HCT116 (cell line): ENCODE results near the gene SIRPA. TPM values are rescaled to one million over a fixed set of nuclear protein-coding genes. Genes with fewer than 3 reads are reported as not detected.

Experiments used
- ATAC-seq: fragments of 200-7000 bp; cut with Tn5 transposase; 2 replicates; pipeline ENCODE4 v1.9.1; 2020; ENCODE audit warnings: mild to moderate bottlenecking, moderate library complexity
- BruUV-seq: library from RNA; stranded (reverse); fragments of 400-500 nt; replicated peaks from 2 replicates; lab custom pipeline; 2021; lab: Mats Ljungman, UMichigan
- CTCF ChIA-PET: fragments of 300-600 bp; sonication (Branson Sonifier 250); formaldehyde crosslinking; loops from one replicate; lab custom pipeline; 2021; ENCODE audit warnings: antibody characterized with exemption; lab: Charles Lee
- POLR2A ChIA-PET: fragments of 300-600, 350-600 bp; sonication (Branson Sonifier 250); formaldehyde crosslinking; loops from one replicate; lab custom pipeline; 2021; ENCODE audit warnings: antibody characterized with exemption; lab: Charles Lee
- RAD21 ChIA-PET, 2 experiments: fragments of 300-600 bp; sonication (Branson Sonifier 250); formaldehyde crosslinking; loops; one replicate each; lab custom pipeline; 2023; ENCODE audit warnings: low total read pairs in 2 of 2; ENCODE audit not compliant: uncharacterized antibody in 2 of 2, unreplicated experiment in 2 of 2, low non-redundant PET in 1 of 2; lab: Charles Lee
- DNase-seq: peaks from one replicate; pipeline ENCODE4 v3.0.0-alpha.2; 2010; ENCODE audit warnings: low read depth, low spot score
- H2AFZ ChIP-seq: fragments of 200-600 bp; shearing (Covaris generic), sonication (generic); 2 replicates; pipeline ENCODE4 v1.6.1; 2017; ENCODE audit warnings: low read depth, mixed run types, mixed read lengths, antibody characterized with exemption, low read length; ENCODE audit not compliant: poor library complexity, severe bottlenecking
- H3K27ac ChIP-seq: 2 replicates; pipeline ENCODE4 v1.5.1; 2012; ENCODE audit warnings: low read depth, low read length
- H3K27me3 ChIP-seq: fragments of 200-600 bp; sonication (generic); 2 replicates; pipeline ENCODE4 v1.6.1; 2016; ENCODE audit warnings: mixed run types, low read length, mixed read lengths; ENCODE audit not compliant: insufficient read depth
- H3K36me3 ChIP-seq, 2 experiments: fragments of 200-500 bp in 1 of 2; fragments of 200-600 bp in 1 of 2; sonication (Bioruptor generic) in 1 of 2; sonication (generic) in 1 of 2; 2 replicates each; pipeline versions ENCODE4 v1.5.1 to v1.6.1; 2014 to 2016; ENCODE audit warnings: low read length in 2 of 2, inconsistent platforms in 1 of 2, mixed read lengths in 1 of 2, mixed run types in 1 of 2; ENCODE audit not compliant: insufficient read depth in 2 of 2, control insufficient read depth in 1 of 2
- H3K4me1 ChIP-seq, 2 experiments: fragments of 200-600 bp in 1 of 2; sonication (generic) in 1 of 2; 2 replicates each; pipeline versions ENCODE4 v1.5.1 to v1.6.1; 2012 to 2017; ENCODE audit warnings: low read length in 2 of 2, inconsistent platforms in 1 of 2, mild to moderate bottlenecking in 1 of 2, mixed read lengths in 1 of 2, mixed run types in 1 of 2, moderate library complexity in 1 of 2; ENCODE audit not compliant: insufficient read depth in 2 of 2, control insufficient read depth in 1 of 2
- H3K4me2 ChIP-seq: fragments of 200-600 bp; sonication (generic); 2 replicates; pipeline ENCODE4 v1.6.1; 2017; ENCODE audit warnings: mixed run types, low read length, mixed read lengths
- H3K4me3 ChIP-seq, 2 experiments: fragments of 200-600 bp in 1 of 2; sonication (generic) in 1 of 2; replicated peaks in 1 of 2; 2 replicates each; pipeline ENCODE4 v1.5.1; 2011 to 2016; ENCODE audit warnings: low read length in 2 of 2, control low read depth in 1 of 2, low read depth in 1 of 2, mild to moderate bottlenecking in 1 of 2, mixed read lengths in 1 of 2, mixed run types in 1 of 2
- H3K79me2 ChIP-seq: fragments of 200-600 bp; sonication (generic); 2 replicates; pipeline ENCODE4 v1.6.1; 2017; ENCODE audit warnings: mild to moderate bottlenecking, mixed run types, low read length, moderate library complexity, mixed read lengths; ENCODE audit not compliant: insufficient read depth
- H3K9ac ChIP-seq: fragments of 200-600 bp; sonication (generic); 2 replicates; pipeline ENCODE4 v1.6.1; 2016; ENCODE audit warnings: low read length, mixed read lengths
- H3K9me2 ChIP-seq: fragments of 200-600 bp; sonication (generic), shearing (Covaris generic); 2 replicates; pipeline ENCODE4 v1.6.1; 2017; ENCODE audit warnings: mixed run types, mild to moderate bottlenecking, moderate library complexity; ENCODE audit not compliant: insufficient read depth
- H3K9me3 ChIP-seq, 2 experiments: fragments of 200-500 bp in 1 of 2; fragments of 200-600 bp in 1 of 2; sonication (Bioruptor generic) in 1 of 2; sonication (generic) in 1 of 2; 2 replicates each; pipeline ENCODE4 v1.6.1; 2014 to 2017; ENCODE audit warnings: low read length in 2 of 2, mixed read lengths in 2 of 2, inconsistent platforms in 1 of 2, low read depth in 1 of 2, mild to moderate bottlenecking in 1 of 2, mixed run types in 1 of 2, moderate library complexity in 1 of 2; ENCODE audit not compliant: control insufficient read depth in 1 of 2, insufficient read depth in 1 of 2
- H4K20me1 ChIP-seq: fragments of 200-600 bp; sonication (generic), shearing (Covaris generic); 2 replicates; pipeline ENCODE4 v1.6.1; 2017; ENCODE audit warnings: mixed run types, mild to moderate bottlenecking, moderate library complexity; ENCODE audit not compliant: insufficient read depth
- ATF3 ChIP-seq: IDR thresholded peaks from 2 replicates; pipeline ENCODE4 v1.6.1; 2012
- CBX3 ChIP-seq: IDR thresholded peaks from 2 replicates; pipeline ENCODE4 v1.6.1; 2012; ENCODE audit warnings: low read depth
- CEBPB ChIP-seq: IDR thresholded peaks from 2 replicates; pipeline ENCODE4 v1.6.1; 2012; ENCODE audit warnings: low read depth
- CTCF ChIP-seq, 3 experiments: fragments of 200-600 bp in 1 of 3; sonication (generic) in 1 of 3; IDR thresholded peaks in 2 of 3; conservative IDR thresholded peaks in 1 of 3; 2 replicates each; pipeline ENCODE4 v1.5.1; 2012 to 2017; ENCODE audit warnings: low read depth in 2 of 3, low read length in 2 of 3, antibody characterized with exemption in 1 of 3, borderline replicate concordance in 1 of 3, control low read depth in 1 of 3, mild to moderate bottlenecking in 1 of 3, mixed read lengths in 1 of 3, mixed run types in 1 of 3, moderate library complexity in 1 of 3; ENCODE audit not compliant: insufficient read depth in 1 of 3
- EZH2phosphoT487 ChIP-seq: fragments of 200-600 bp; IDR thresholded peaks from 2 replicates; pipeline ENCODE4 v1.6.1; 2018; ENCODE audit warnings: antibody characterized with exemption, borderline replicate concordance
- FOSL1 ChIP-seq: IDR thresholded peaks from 2 replicates; pipeline ENCODE4 v1.6.1; 2012; ENCODE audit warnings: low read depth
- JUND ChIP-seq: IDR thresholded peaks from 2 replicates; pipeline ENCODE4 v1.6.1; 2012
- POLR2A ChIP-seq: IDR thresholded peaks from 2 replicates; pipeline ENCODE4 v1.7.0; 2011; ENCODE audit warnings: borderline replicate concordance; ENCODE audit not compliant: insufficient read depth, insufficient read length; ENCODE audit errors: extremely low read depth
- SP1 ChIP-seq: IDR thresholded peaks from 2 replicates; pipeline ENCODE4 v1.6.1; 2012; ENCODE audit warnings: low read depth
- YY1 ChIP-seq: IDR thresholded peaks from 2 replicates; pipeline ENCODE4 v1.6.1; 2011; ENCODE audit warnings: low read length, low read depth, moderate library complexity, mild to moderate bottlenecking; ENCODE audit not compliant: insufficient replicate concordance; ENCODE audit errors: extremely low read depth
- ZFX ChIP-seq: fragments of 450-650 bp; IDR thresholded peaks from 2 replicates; pipeline ENCODE4 v1.6.1; 2017
- ZNF274 ChIP-seq: fragments of 200-500 bp; sonication (Bioruptor generic); IDR thresholded peaks from 2 replicates; pipeline ENCODE4 v1.6.1; 2014; ENCODE audit warnings: mild to moderate bottlenecking, low read depth, low read length, inconsistent platforms
- intact Hi-C: fragments of 100-400 bp; cut with micrococcal nuclease; formaldehyde crosslinking; loops from 2 replicates; pipeline ENCODE4 v1.10.0; 2022
- total RNA-seq: library from RNA; stranded (reverse); gene quantifications from one replicate; pipeline ENCODE4 v1.2.1, GENCODE V29; 2021; ENCODE audit not compliant: unreplicated experiment

Gene SIRPA
- total RNA-seq, 1 experiment from 2014 or later: 15.3 TPM

GRCh38 chr20:1949347-1950100 is 54.3 kb downstream of the SIRPA start:
- Histone ChIP-seq H3K79me2 (no peaks in the 10 kb centered on the region), H3K36me3 (no peaks in the 10 kb centered on the region), H3K9me3 (no peaks in the 10 kb centered on the region), H3K27me3 (no peaks in the 10 kb centered on the region), H3K9me2 (no peaks in the 10 kb centered on the region), H3K4me2 (no peak overlapping the region), H3K4me1 (no peaks in the 10 kb centered on the region), H3K4me3 (no peak overlapping the region), H4K20me1 (no peaks in the 10 kb centered on the region), H3K9ac (no peak overlapping the region), H3K27ac (no peak overlapping the region), H2AFZ (no peak overlapping the region)
- TF ChIP-seq EZH2phosphoT487: no peak
- no peak for TF ChIP-seq ATF3
- TF ChIP-seq ZNF274: no peak
- TF ChIP-seq SP1: no peak
- no peak for DNase-seq
- BruUV-seq: no TSS peak
- ChIA-PET RAD21 (no interaction called here), CTCF (no interaction called here), POLR2A (no interaction called here)
- no peak for ATAC-seq
- intact Hi-C loops: no loop called here

GRCh38 chr20:1950836-1951235 is 55.6 kb downstream of the SIRPA start:
- BruUV-seq: no TSS peak

More at GRCh38 chr20:1950836-1951235, 55.6 kb downstream of the SIRPA start:
- Histone ChIP-seq H3K4me1 (no peaks in the 10 kb centered on the region), H2AFZ (no peak overlapping the region), H3K27ac (no peak overlapping the region), H3K9me3 (no peaks in the 10 kb centered on the region), H3K9me2 (no peaks in the 10 kb centered on the region)
- intact Hi-C loops: no loop called here
- ATAC-seq: no peak
- POLR2A ChIA-PET: no interaction called here
- DNase-seq: no peak
- TF ChIP-seq CBX3 (no peak), YY1 (no peak), CEBPB (no peak), JUND (no peak), POLR2A (no peak), CTCF (IDR thresholded peaks at IDR 0.05 in 2 of 3, conservative IDR thresholded peaks at IDR 0.05 in 1 of 3; ENCODE audit: borderline replicate concordance in 1 of 3, insufficient read depth in 1 of 3, low read depth in 2 of 3, low read length in 2 of 3) (no peak), FOSL1 (no peak), EZH2phosphoT487 (no peak), SP1 (no peak), ZFX (no peak)
- TF ChIP-seq, all 23 proteins: peak for 0
- Histone ChIP-seq H4K20me1 (no peaks in the 10 kb centered on the region), H3K4me2 (no peak overlapping the region), H3K4me3 (no peak overlapping the region), H3K36me3 (no peaks in the 10 kb centered on the region), H3K9ac (no peak overlapping the region), H3K79me2 (no peaks in the 10 kb centered on the region), H3K27me3 (no peaks in the 10 kb centered on the region)
- ChIA-PET RAD21 (no interaction called here), CTCF (no interaction called here)
